Measurements from ENCODE around the gene OXER1.

- TF ChIP-seq GATA2 (IDR thresholded peaks at IDR 0.05; ENCODE audit: low read depth, low read length) (no peak), GATA3 (IDR thresholded peaks at IDR 0.05; ENCODE audit: low read depth, low read length) (no peak)
Measured at GRCh38 chr2:42775810-42776209, 11.9 kb upstream of the OXER1 start.
